Measurements from ENCODE around the gene ABCA7. TPM values are rescaled to one million over a fixed set of nuclear protein-coding genes. Genes with fewer than 3 reads are reported as not detected.

The ABCA7 gene
- total and polyA plus RNA-seq, 2 of the 13 experiments (the other 11 are each of a cell fraction or from before 2014, with no cell fraction given): 4.4 to 32.4 TPM

DNA sequence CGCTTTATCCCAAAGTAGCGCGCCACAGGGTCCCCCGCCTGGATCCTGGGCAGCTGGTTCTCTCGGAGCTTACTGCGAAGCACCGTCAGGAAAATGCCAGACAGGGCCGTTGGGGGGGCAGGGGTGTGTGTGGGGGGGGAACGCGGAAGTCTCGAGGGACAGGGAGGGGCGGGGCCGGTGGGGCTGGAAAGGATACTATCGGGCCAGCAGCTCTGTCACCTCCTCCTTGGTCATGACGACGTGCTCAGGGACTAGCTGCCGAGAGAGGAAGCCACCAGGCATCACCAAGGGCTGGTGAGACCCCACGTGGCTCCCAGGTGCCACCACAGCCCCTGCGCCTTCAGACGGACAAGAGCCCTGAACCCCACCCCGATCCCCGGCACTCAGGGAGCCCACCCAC is 50.0 kb downstream of the ABCA7 start:
- Histone ChIP-seq H3K4me2 (ENCODE audit: low read depth, low read length) (no peak overlapping the region), H3K27me3 (ENCODE audit: control insufficient read depth in 1 of 2, insufficient read depth in 2 of 2, low read length in 2 of 2) (no peaks in the 10 kb centered on the region; a peak in 1 of 5 replicates), H3K36me3 (replicated peaks in 1 of 2; ENCODE audit: control insufficient read depth in 1 of 2, insufficient read depth in 2 of 2, low read length in 2 of 2) (peaks cover 12 to 40% of the 10 kb centered on the region in 2 experiments), H2AFZ (ENCODE audit: low read length) (no peak overlapping the region), H3K4me1 (ENCODE audit: insufficient read depth, low read length) (peaks cover 14% of the 10 kb centered on the region), H3K4me3 (replicated peaks in 1 of 3; ENCODE audit: insufficient read depth in 1 of 3, low read depth in 2 of 3, low read length in 3 of 3) (no peak overlapping the region), H4K20me1 (ENCODE audit: insufficient read depth, low read length) (peaks cover 16% of the 10 kb centered on the region), H3K27ac (ENCODE audit: extremely low read length, insufficient read depth, low read length) (no peak overlapping the region), H3K79me2 (ENCODE audit: insufficient read depth, low read length) (peaks cover 27% of the 10 kb centered on the region), H3K9me3 (ENCODE audit: low read length) (no peaks in the 10 kb centered on the region), H3K9ac (ENCODE audit: insufficient read depth, low read depth, low read length) (no peak overlapping the region)
- ChIA-PET POLR2A (interaction anchor here (1.6 kb wide), 1 partner anchor 8 kb away, joined by 5 read pairs; no protein-coding TSS in a partner anchor), CTCF (ENCODE audit: low intra/inter-chr PET ratio, low total read pairs) (no interaction called here)
- in situ Hi-C loops (cut with HindIII; ENCODE audit: extremely low pct_ligation_motif_present, low pct_unique_long_range_greater_than_20kb) (no loop called here), intact Hi-C loops (cut with micrococcal nuclease; ENCODE audit: unreplicated experiment) (no loop called here)
- DNase-seq (ENCODE audit: low spot score) (no peak), ATAC-seq (no peak), FAIRE-seq (no peak)
- BruUV-seq (replicated peaks): no TSS peak
- no peak for TF ChIP-seq PHF8 (CRISPR knock-in tag; IDR thresholded peaks at IDR 0.05)
- no peak for TF ChIP-seq SATB2 (CRISPR knock-in tag; IDR thresholded peaks at IDR 0.05)
- no peak for TF ChIP-seq KAT7 (CRISPR knock-in tag; IDR thresholded peaks at IDR 0.05; ENCODE audit: borderline replicate concordance)
- no peak for TF ChIP-seq ZNF562 (CRISPR knock-in tag; IDR thresholded peaks at IDR 0.05; ENCODE audit: borderline replicate concordance)
- no peak for TF ChIP-seq ZNF12 (CRISPR knock-in tag; IDR thresholded peaks at IDR 0.05)
- no peak for TF ChIP-seq ZNF766 (CRISPR knock-in tag; IDR thresholded peaks at IDR 0.05; ENCODE audit: borderline replicate concordance)
- TF ChIP-seq MTERF4 (CRISPR knock-in tag; IDR thresholded peaks at IDR 0.05): no peak
- TF ChIP-seq, protein P1, sequence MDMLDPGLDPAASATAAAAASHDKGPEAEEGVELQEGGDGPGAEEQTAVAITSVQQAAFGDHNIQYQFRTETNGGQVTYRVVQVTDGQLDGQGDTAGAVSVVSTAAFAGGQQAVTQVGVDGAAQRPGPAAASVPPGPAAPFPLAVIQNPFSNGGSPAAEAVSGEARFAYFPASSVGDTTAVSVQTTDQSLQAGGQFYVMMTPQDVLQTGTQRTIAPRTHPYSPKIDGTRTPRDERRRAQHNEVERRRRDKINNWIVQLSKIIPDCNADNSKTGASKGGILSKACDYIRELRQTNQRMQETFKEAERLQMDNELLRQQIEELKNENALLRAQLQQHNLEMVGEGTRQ (IDR thresholded peaks at IDR 0.05; ENCODE audit: low read depth, low read length): no peak
- TF ChIP-seq, protein P1 (CRISPR knock-in tag; IDR thresholded peaks at IDR 0.05; ENCODE audit: borderline replicate concordance): no peak
- TF ChIP-seq ZSCAN12 (CRISPR knock-in tag; IDR thresholded peaks at IDR 0.05): no peak
- TF ChIP-seq NPAS2 (CRISPR knock-in tag; IDR thresholded peaks at IDR 0.05; ENCODE audit: borderline replicate concordance): no peak
- no peak for TF ChIP-seq IRF9 (CRISPR knock-in tag; IDR thresholded peaks at IDR 0.05; ENCODE audit: borderline replicate concordance)
- no peak for TF ChIP-seq ZNF143 (CRISPR knock-in tag; IDR thresholded peaks at IDR 0.05)
- TF ChIP-seq, protein P2, sequence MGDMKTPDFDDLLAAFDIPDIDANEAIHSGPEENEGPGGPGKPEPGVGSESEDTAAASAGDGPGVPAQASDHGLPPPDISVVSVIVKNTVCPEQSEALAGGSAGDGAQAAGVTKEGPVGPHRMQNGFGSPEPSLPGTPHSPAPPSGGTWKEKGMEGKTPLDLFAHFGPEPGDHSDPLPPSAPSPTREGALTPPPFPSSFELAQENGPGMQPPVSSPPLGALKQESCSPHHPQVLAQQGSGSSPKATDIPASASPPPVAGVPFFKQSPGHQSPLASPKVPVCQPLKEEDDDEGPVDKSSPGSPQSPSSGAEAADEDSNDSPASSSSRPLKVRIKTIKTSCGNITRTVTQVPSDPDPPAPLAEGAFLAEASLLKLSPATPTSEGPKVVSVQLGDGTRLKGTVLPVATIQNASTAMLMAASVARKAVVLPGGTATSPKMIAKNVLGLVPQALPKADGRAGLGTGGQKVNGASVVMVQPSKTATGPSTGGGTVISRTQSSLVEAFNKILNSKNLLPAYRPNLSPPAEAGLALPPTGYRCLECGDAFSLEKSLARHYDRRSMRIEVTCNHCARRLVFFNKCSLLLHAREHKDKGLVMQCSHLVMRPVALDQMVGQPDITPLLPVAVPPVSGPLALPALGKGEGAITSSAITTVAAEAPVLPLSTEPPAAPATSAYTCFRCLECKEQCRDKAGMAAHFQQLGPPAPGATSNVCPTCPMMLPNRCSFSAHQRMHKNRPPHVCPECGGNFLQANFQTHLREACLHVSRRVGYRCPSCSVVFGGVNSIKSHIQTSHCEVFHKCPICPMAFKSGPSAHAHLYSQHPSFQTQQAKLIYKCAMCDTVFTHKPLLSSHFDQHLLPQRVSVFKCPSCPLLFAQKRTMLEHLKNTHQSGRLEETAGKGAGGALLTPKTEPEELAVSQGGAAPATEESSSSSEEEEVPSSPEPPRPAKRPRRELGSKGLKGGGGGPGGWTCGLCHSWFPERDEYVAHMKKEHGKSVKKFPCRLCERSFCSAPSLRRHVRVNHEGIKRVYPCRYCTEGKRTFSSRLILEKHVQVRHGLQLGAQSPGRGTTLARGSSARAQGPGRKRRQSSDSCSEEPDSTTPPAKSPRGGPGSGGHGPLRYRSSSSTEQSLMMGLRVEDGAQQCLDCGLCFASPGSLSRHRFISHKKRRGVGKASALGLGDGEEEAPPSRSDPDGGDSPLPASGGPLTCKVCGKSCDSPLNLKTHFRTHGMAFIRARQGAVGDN (CRISPR knock-in tag; IDR thresholded peaks at IDR 0.05): no peak
- TF ChIP-seq KLF13 (CRISPR knock-in tag; IDR thresholded peaks at IDR 0.05): no peak
- no peak for TF ChIP-seq FLYWCH1 (CRISPR knock-in tag; IDR thresholded peaks at IDR 0.05)
- TF ChIP-seq ZNF607 (CRISPR knock-in tag; IDR thresholded peaks at IDR 0.05; ENCODE audit: borderline replicate concordance): no peak
- 96% methylated on average over 12 of the region's 22 CpGs for WGBS (ENCODE audit: low lambda C conversion rate)

Data from HepG2 (cell line).